ENCODE data around the gene GYS2.
A peak's percentile ranks its signal among the peaks of the same experiment; 100 is the strongest.

Gene GYS2

GRCh38 chr12:21501258-21502163 lies 103.1 kb downstream of the GYS2 start, which contains the start of the genes GOLT1B and RECQL:
GOLT1B (plus strand) TSS chr12:21501789; CDS start chr12:21501924, 135 bp downstream.
RECQL (minus strand) TSS chr12:21501635; CDS start chr12:21499570, 2,065 bp downstream.
- DNase-seq: peak; percentile 96

GRCh38 chr12:21500786-21501257 lies 103.8 kb downstream of the GYS2 start:
- DNase-seq: peak; percentile 45

DNA sequence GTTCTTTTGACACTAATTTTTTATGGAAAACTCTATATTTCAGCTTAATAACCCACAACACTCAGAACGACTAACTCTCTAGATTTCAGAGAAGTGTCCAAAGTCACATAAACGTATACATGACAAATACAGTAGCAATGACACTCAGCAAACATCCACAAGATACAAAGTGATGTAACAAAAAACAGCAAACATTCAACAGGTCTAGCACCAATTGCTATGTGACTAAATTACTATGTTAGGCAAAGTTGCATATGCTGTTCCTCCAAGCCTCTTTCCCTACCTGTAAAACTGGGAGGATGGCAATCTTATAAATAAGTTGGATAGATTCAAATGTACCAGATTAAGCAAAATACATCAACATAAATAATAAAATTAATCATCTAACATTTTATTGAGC lies 104.9 kb downstream of the GYS2 start:
- no peak for DNase-seq
